Measurements from ENCODE around the gene GIMAP2.
A peak's percentile ranks its signal among the peaks of the same experiment; 100 is the strongest.

GIMAP2 gene

DNA sequence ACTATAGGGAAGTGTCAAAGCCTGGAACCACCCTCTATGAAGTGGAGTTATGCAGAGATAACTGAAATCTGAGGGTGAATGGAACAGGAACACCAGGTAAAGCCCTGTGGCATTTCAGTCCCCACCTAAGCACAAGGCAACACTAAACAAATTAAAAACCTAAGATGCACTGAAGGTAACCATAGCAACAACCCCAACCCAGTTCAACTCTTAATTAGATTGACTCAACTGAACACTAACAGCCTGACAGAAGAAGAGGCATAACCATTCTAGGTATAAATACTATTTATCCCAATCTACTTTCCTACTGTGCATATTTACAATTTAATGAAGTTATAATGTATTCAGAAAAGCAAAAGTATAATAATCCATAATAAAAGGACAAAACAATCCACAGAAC is 42.5 kb downstream of the GIMAP2 start:
- no peaks in the 10 kb centered on the region for H4K20me1 ChIP-seq
- no peak overlapping the region for H3K4me3 ChIP-seq
- no peaks in the 10 kb centered on the region for H3K4me1 ChIP-seq
- no peak overlapping the region for H3K9ac ChIP-seq
- TF ChIP-seq Cebpa-rat (IDR thresholded peaks at IDR 0.05) = no peak
- no peak overlapping the region for H3K4me2 ChIP-seq
- H3K36me3 ChIP-seq = no peaks in the 10 kb centered on the region
- peaks cover 11% of the 10 kb centered on the region for H3K9me3 ChIP-seq
- H3K27ac ChIP-seq = no peak overlapping the region
- no peaks in the 10 kb centered on the region for H3K27me3 ChIP-seq

DNA sequence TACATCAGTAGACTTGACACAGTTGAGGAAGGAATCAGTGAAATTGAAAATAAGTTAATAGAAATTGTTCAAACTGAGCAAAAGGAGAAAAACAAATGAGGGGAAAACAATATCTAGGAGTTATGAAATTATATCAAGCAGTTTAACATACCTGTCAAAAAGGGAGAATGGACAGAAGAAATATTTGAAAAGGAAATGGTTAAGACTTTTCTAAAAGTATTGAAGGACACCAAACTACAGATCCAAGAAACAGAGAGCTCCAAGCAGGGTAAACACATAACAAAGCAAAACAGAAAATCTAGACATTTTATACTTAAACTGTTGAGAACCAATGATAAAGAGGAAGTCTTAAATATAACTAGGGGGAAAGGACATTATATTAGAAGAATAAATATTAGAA is 43.1 kb downstream of the GIMAP2 start:
- H3K4me1 ChIP-seq = no peaks in the 10 kb centered on the region
- no peak for TF ChIP-seq Cebpa-rat (IDR thresholded peaks at IDR 0.05)
- H3K9ac ChIP-seq = no peak overlapping the region
- H3K9me3 ChIP-seq = peaks cover 11% of the 10 kb centered on the region
- no peaks in the 10 kb centered on the region for H4K20me1 ChIP-seq
- no peak overlapping the region for H3K4me2 ChIP-seq
- no peak overlapping the region for H3K4me3 ChIP-seq
- no peaks in the 10 kb centered on the region for H3K27me3 ChIP-seq
- no peaks in the 10 kb centered on the region for H3K36me3 ChIP-seq
- no peak overlapping the region for H3K27ac ChIP-seq

DNA sequence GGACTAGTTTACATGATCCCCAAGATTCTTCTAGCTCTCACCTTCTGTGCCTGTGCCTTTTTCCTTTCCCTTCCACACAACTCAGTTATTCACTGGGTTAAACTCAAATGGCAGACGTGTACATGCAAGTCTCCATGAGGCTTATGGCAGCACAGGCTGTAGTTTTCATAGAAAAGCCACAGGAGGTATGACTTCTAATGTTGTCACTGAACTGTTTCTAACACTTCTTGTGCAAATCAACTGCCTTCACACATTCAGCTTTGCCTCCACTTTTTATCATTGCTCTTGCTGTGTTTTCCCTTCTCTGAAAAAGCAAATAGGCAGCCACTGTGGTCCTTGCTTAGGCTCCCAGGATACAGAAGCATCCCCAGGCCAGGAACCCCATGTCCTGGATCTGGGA is 46.4 kb downstream of the GIMAP2 start:
- H3K36me3 ChIP-seq = no peaks in the 10 kb centered on the region
- peaks cover 3% of the 10 kb centered on the region for H3K4me1 ChIP-seq
- no peak overlapping the region for H3K4me3 ChIP-seq
- H4K20me1 ChIP-seq = no peaks in the 10 kb centered on the region
- H3K9ac ChIP-seq = no peak overlapping the region
- H3K4me2 ChIP-seq = no peak overlapping the region
- no peak for TF ChIP-seq Cebpa-rat (IDR thresholded peaks at IDR 0.05)
- no peak overlapping the region for H3K27ac ChIP-seq
- peaks cover 11% of the 10 kb centered on the region for H3K9me3 ChIP-seq
- no peaks in the 10 kb centered on the region for H3K27me3 ChIP-seq

DNA sequence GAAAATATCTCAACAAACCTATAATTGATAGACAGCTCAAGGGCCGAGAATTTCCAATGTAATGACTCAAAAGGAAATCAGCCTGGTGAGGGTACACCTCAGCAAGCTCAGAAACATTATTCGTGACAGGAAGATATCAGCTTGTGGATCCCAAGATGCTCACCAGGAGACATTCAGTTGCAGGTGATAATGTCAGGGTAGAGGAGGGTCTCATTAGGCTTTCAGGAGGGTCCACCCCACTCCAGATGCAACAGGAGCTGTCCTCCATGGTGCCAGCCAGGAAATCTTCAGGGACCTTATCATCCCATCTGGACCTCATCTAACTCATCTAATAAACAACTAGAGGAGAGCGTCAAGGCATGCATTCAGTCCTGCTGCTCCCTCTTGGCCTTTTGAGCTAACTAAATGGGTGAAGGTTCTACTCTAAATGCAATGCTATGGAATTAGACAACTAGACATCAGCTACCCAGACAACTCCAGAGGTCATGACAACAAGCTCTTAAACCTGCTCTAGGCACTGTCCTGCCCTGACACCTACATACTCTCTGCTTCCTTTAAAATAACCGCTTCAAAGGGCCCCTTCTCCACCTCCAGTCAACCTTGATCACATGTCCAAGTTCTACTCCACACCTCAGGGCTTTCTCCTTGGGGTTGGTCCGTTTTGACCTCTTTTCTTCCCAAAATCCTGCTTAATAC is 47.4 kb downstream of the GIMAP2 start:
- no peaks in the 10 kb centered on the region for H4K20me1 ChIP-seq

DNA sequence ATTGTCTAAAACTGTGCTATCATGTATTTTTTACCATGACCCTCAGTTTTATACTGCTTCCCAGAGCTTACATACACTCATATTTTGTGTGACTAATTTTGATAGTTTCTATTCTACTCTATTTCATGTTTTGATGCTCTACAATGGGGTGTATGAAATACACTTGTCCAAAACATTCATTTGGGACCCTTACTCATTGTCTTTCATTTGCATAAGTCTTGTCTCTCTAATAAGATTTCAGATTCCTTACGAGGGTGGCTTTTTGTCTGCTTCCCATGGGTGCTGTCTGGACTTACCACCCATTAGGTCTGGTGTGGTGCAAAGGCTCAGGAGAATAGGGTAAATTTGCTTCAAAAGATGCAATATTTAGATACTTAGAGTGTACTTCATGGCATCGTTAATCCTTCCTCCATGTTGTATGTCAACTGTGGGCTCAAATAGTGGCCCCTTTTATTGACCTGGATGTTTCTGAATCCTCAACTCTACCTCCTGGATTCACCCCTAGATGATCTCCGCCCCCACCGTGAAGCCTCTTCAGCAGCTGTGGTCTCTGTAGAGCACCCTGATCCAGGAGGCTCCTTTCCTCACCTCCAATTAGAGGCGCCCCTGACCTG is 48.1 kb downstream of the GIMAP2 start:
- no peak for TF ChIP-seq Cebpa-rat (IDR thresholded peaks at IDR 0.05)
- Histone ChIP-seq H3K27me3 (no peaks in the 10 kb centered on the region), H3K4me1 (peaks cover 14% of the 10 kb centered on the region), H3K9me3 (no peaks in the 10 kb centered on the region), H3K9ac (no peak overlapping the region), H4K20me1 (no peaks in the 10 kb centered on the region), H3K36me3 (no peaks in the 10 kb centered on the region), H3K4me2 (no peak overlapping the region), H3K27ac (no peak overlapping the region), H3K4me3 (no peak overlapping the region)

More for the DNA sequence above, 47.4 kb downstream of the GIMAP2 start:
- no peak overlapping the region for H3K27ac ChIP-seq
- H3K9ac ChIP-seq = no peak overlapping the region
- no peak overlapping the region for H3K4me2 ChIP-seq
- peaks cover 3% of the 10 kb centered on the region for H3K9me3 ChIP-seq
- peaks cover 13% of the 10 kb centered on the region for H3K4me1 ChIP-seq
- no peaks in the 10 kb centered on the region for H3K27me3 ChIP-seq
- H3K36me3 ChIP-seq = no peaks in the 10 kb centered on the region
- TF ChIP-seq Cebpa-rat (IDR thresholded peaks at IDR 0.05) = no peak
- H3K4me3 ChIP-seq = no peak overlapping the region

DNA sequence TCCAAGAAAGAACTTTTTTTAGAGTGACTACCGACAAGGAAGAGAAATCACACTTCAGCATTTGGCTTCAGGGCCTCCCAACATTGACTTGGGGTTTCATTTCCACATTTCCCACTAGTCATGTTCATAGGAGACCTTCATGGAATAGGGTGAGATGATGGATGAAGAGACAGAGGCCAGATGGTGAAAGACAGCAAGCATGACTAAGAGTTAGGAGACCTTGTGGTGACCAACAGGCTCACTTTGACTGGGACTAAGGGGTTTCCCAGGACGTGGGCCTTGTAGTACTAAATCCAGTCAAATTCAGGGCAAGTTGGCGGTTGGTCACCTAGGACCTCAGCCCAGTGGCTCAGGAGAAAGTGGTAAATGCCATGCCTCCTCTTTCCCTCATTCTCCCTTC is 48.7 kb downstream of the GIMAP2 start:
- Histone ChIP-seq H3K9me3 (no peaks in the 10 kb centered on the region), H3K4me2 (no peak overlapping the region), H3K4me3 (no peak overlapping the region), H3K27me3 (no peaks in the 10 kb centered on the region), H4K20me1 (no peaks in the 10 kb centered on the region), H3K9ac (no peak overlapping the region), H3K4me1 (peaks cover 14% of the 10 kb centered on the region), H3K27ac (no peak overlapping the region), H3K36me3 (no peaks in the 10 kb centered on the region)
- no peak for TF ChIP-seq Cebpa-rat (IDR thresholded peaks at IDR 0.05)

DNA sequence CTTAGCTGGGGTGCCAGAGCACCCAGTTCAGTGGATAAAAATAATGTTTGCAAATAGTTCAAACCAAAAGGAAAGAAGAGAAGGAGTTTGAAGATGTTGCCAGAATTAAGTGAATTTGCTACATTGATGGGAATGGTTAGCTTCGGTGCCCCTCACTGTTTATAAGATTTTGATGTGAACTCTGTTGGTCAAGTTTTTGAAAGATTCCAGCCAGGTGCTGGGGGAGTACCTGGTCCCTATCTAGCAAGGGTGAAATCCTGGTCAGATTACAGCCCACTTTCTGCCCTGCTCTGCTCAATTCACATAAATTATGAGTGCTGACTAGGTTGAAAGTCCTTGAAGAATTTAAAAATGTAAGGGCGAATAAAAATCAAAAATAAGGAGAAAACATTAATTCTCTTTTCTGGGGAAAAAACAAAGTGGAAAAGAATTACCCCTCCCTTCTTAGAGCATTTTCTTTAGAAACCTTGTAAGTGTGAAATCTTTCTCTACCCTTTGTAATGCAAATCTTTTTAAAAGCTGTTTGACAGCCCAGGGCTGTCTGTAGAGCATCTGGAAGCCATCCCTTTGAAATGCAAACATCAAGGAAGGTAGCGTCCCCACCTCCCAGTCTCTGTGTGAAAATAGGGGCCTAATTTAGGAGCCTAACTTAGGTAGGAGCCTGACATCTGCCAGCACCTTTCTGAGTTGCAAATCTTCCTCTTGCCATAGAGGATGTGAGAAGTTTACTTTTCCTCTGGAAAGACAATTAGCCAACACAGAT is 50.3 kb downstream of the GIMAP2 start:
- H3K4me1 ChIP-seq = peaks cover 14% of the 10 kb centered on the region
- H3K27me3 ChIP-seq = no peaks in the 10 kb centered on the region
- no peaks in the 10 kb centered on the region for H3K36me3 ChIP-seq
- no peaks in the 10 kb centered on the region for H3K9me3 ChIP-seq
- H3K27ac ChIP-seq = no peak overlapping the region
- H3K4me3 ChIP-seq = no peak overlapping the region
- no peak overlapping the region for H3K9ac ChIP-seq
- TF ChIP-seq Cebpa-rat (IDR thresholded peaks at IDR 0.05) = no peak
- no peak overlapping the region for H3K4me2 ChIP-seq
- H4K20me1 ChIP-seq = no peaks in the 10 kb centered on the region

DNA sequence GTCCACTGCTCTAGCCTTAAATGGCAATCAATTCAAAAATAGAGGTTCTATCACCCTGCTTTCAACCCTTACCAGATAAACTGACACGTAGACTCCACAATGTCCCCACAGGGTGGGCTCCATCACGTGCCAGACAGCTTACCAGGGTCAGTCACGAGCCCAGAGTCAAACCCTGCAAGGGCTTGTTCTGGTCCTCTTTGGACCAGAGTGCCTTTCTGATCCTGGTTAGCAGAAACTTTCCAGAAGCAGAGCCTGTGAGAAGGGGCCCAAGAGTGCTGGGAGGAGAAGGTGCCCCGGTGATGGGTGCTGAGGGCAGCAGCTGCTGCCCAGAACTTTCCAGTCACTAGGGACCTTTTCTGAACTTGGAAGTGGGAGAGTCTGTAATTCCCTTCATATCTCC is 51.4 kb downstream of the GIMAP2 start:
- no peak overlapping the region for H3K9ac ChIP-seq
- no peaks in the 10 kb centered on the region for H3K36me3 ChIP-seq
- H3K27ac ChIP-seq = no peak overlapping the region; the same call in 1 of the 2 replicates
- peak overlapping the region; percentile 65 for H3K4me2 ChIP-seq
- no peak overlapping the region for H3K4me3 ChIP-seq
- H4K20me1 ChIP-seq = no peaks in the 10 kb centered on the region
- TF ChIP-seq Cebpa-rat (IDR thresholded peaks at IDR 0.05) = no peak
- peaks cover 14% of the 10 kb centered on the region for H3K4me1 ChIP-seq
- no peaks in the 10 kb centered on the region for H3K27me3 ChIP-seq
- H3K9me3 ChIP-seq = no peaks in the 10 kb centered on the region

DNA sequence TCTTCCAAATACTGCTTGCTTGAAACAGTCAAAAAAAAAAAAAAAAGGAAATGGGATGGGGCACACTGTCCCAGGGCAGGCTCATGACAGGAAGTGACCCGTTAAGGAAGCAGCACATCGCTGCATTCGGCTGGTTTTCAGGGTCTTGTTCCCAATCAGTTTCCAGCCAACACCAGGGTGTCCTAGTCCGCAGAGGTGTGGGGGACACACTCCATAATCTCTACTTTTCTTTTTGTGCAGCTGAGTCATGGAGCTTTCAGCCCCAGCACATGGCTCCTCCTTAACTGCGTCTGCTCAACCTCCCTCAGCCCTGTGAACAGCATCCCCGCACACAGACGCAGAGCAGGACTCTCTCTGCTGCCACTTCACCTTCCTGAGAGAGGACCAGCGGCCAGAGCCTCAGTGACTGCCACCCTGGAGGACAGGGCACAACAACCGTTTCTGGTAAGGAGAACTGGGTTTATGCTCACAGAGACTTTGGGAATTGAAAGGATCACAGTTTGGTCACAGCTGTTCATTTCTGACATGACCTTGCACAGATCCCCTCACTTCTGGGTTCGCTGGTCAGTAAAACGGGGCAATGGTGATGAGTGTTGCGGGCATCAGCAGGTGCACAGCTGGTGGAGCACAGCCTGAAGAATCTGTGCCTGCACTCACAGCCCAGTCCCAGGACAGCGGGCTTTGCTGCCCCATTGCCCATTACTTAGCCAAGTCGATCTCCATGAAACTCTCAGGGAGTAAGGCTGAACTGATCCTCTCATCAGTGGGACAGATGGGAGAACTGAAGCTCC is 52.0 kb downstream of the GIMAP2 start, which contains the start of gene GIMAP5:
Gene GIMAP5, plus strand, starts transcription at position 154 of the 791 bp plus-strand sequence. CDS start 3,467 bp downstream, outside the sequence.
- Histone ChIP-seq H3K36me3 (no peaks in the 10 kb centered on the region), H3K27ac (no peak within 1 kb of the TSS; the same call in 1 of the 2 replicates), H3K4me2 (peak within 1 kb of the TSS; percentile 65), H3K9ac (no peak within 1 kb of the TSS), H3K4me3 (no peak within 1 kb of the TSS), H3K4me1 (peaks cover 14% of the 10 kb centered on the region), H3K9me3 (no peaks in the 10 kb centered on the region), H4K20me1 (no peaks in the 10 kb centered on the region), H3K27me3 (no peaks in the 10 kb centered on the region)
- no peak for TF ChIP-seq Cebpa-rat (IDR thresholded peaks at IDR 0.05)
